H1 (cell line): ENCODE data around the gene XIRP1. TPM values are rescaled to one million over a fixed set of nuclear protein-coding genes. Genes with fewer than 3 reads are reported as not detected.

Experiments
- CTCF ChIA-PET: fragments of 300-600 bp; sonication (Branson Sonifier 250); formaldehyde crosslinking; loops from one replicate; lab custom pipeline; 2021; ENCODE audit not compliant: partially characterized antibody; lab: Charles Lee
- POLR2A ChIA-PET: fragments of 300-600 bp; sonication (Branson Sonifier 250); formaldehyde crosslinking; loops from one replicate; lab custom pipeline; 2021; ENCODE audit warnings: inconsistent platforms; ENCODE audit not compliant: partially characterized antibody; lab: Charles Lee
- DNase-seq, 2 experiments: peaks; one replicate each; pipeline versions ENCODE4 v3.0.0 to v3.0.0-alpha.2; 2010 to 2022; ENCODE audit warnings: low spot score in 2 of 2, low read depth in 1 of 2, mixed read lengths in 1 of 2
- FAIRE-seq: peaks from 2 replicates; lab custom pipeline; 2011; peaks lifted over from hg19 to GRCh38; lab: Jason Lieb, UNC
- H2AFZ ChIP-seq: 2 replicates; pipeline ENCODE4 v1.8.1; 2012; ENCODE audit warnings: low read length, inconsistent platforms
- H2AK5ac ChIP-seq: 2 replicates; pipeline ENCODE4 v1.6.1; 2013; ENCODE audit warnings: low read depth, low read length
- H2BK120ac ChIP-seq: replicated peaks from 2 replicates; pipeline ENCODE3; 2013; ENCODE audit warnings: low read depth, low read length, inconsistent platforms
- H2BK12ac ChIP-seq: 2 replicates; pipeline ENCODE4 v1.6.1; 2013; ENCODE audit warnings: low read depth, low read length
- H2BK15ac ChIP-seq: 2 replicates; pipeline ENCODE4 v1.6.1; 2013; ENCODE audit warnings: low read length
- H2BK20ac ChIP-seq: 2 replicates; pipeline ENCODE4 v1.6.1; 2013; ENCODE audit warnings: low read length
- H2BK5ac ChIP-seq: 2 replicates; pipeline ENCODE4 v1.6.1; 2013; ENCODE audit warnings: low read depth, low read length
- H3K14ac ChIP-seq: 2 replicates; pipeline ENCODE4 v1.6.1; 2013; ENCODE audit warnings: inconsistent platforms; ENCODE audit not compliant: insufficient read length
- H3K18ac ChIP-seq: 2 replicates; pipeline ENCODE4 v1.6.1; 2013; ENCODE audit warnings: low read length; ENCODE audit errors: extremely low read depth
- H3K23ac ChIP-seq: 2 replicates; pipeline ENCODE4 v1.6.1; 2013; ENCODE audit warnings: inconsistent platforms; ENCODE audit not compliant: insufficient read length
- H3K23me2 ChIP-seq: 2 replicates; pipeline ENCODE4 v1.6.1; 2013; ENCODE audit warnings: low read depth, low read length
- H3K27ac ChIP-seq: 2 replicates; pipeline ENCODE4 v1.6.1; 2011; ENCODE audit warnings: low read depth, low read length, inconsistent platforms
- H3K27me3 ChIP-seq, 4 experiments: replicated peaks in 1 of 4; 1 replicate in 1 of 4; 2 replicates in 3 of 4; pipeline versions ENCODE4 v1.6.1 to v1.8.1; 2011 to 2013; ENCODE audit warnings: low read length in 3 of 4, mild to moderate bottlenecking in 3 of 4, inconsistent platforms in 2 of 4, mixed read lengths in 2 of 4, moderate library complexity in 1 of 4; ENCODE audit not compliant: control insufficient read depth in 3 of 4, insufficient read depth in 3 of 4; ENCODE audit errors: extremely low read depth in 1 of 4
- H3K36me3 ChIP-seq, 4 experiments: 2 replicates each; pipeline versions ENCODE4 v1.6.1 to v1.8.1; 2011 to 2013; ENCODE audit warnings: mild to moderate bottlenecking in 4 of 4, low read length in 3 of 4, moderate library complexity in 2 of 4, control low read depth in 1 of 4, inconsistent platforms in 1 of 4; ENCODE audit not compliant: insufficient read depth in 4 of 4, control insufficient read depth in 2 of 4
- H3K4ac ChIP-seq: replicated peaks from 2 replicates; pipeline ENCODE3; 2013; ENCODE audit warnings: low read length, low read depth, mixed read lengths, inconsistent platforms; ENCODE audit not compliant: insufficient read length
- H3K4me1 ChIP-seq, 4 experiments: replicated peaks in 1 of 4; 1 replicate in 1 of 4; 2 replicates in 3 of 4; pipeline versions ENCODE4 v1.6.1 to v1.8.1; 2011 to 2013; ENCODE audit warnings: low read length in 3 of 4, inconsistent platforms in 2 of 4, mixed read lengths in 1 of 4; ENCODE audit not compliant: insufficient read depth in 4 of 4, control insufficient read depth in 3 of 4
- H3K4me2 ChIP-seq, 2 experiments: 2 replicates each; pipeline versions ENCODE4 v1.6.1 to v1.8.1; 2011 to 2013; ENCODE audit warnings: low read depth in 2 of 2, low read length in 2 of 2, control low read depth in 1 of 2, inconsistent platforms in 1 of 2, mild to moderate bottlenecking in 1 of 2; ENCODE audit not compliant: insufficient read depth in 1 of 2
- H3K4me3 ChIP-seq, 4 experiments: fragments of 200-600, 300-600 bp in 1 of 4; sonication (generic), shearing (Covaris generic), sonication (Bioruptor Twin) in 1 of 4; 2 replicates each; pipeline versions ENCODE4 v1.5.1 to v1.8.1; 2011 to 2016; ENCODE audit warnings: low read length in 4 of 4, low read depth in 3 of 4, control low read depth in 2 of 4, inconsistent platforms in 2 of 4, mild to moderate bottlenecking in 2 of 4, mixed read lengths in 1 of 4, moderate library complexity in 1 of 4; ENCODE audit not compliant: insufficient read depth in 2 of 4; ENCODE audit errors: extremely low read depth in 1 of 4
- H3K56ac ChIP-seq: replicated peaks from 2 replicates; pipeline ENCODE3; 2013; ENCODE audit warnings: low read depth, mild to moderate bottlenecking, mixed read lengths, low read length, inconsistent platforms; ENCODE audit not compliant: insufficient read length
- H3K79me1 ChIP-seq: 2 replicates; pipeline ENCODE4 v1.6.1; 2013; ENCODE audit warnings: low read depth, low read length, control low read depth
- H3K79me2 ChIP-seq, 2 experiments: 2 replicates each; pipeline versions ENCODE4 v1.6.1 to v1.8.1; 2012 to 2013; ENCODE audit warnings: low read length in 2 of 2, mild to moderate bottlenecking in 2 of 2, inconsistent platforms in 1 of 2; ENCODE audit not compliant: insufficient read depth in 2 of 2, control insufficient read depth in 1 of 2
- H3K9ac ChIP-seq, 4 experiments: replicated peaks in 1 of 4; 1 replicate in 1 of 4; 2 replicates in 3 of 4; pipeline versions ENCODE4 v1.6.1 to v1.8.1; 2011 to 2013; ENCODE audit warnings: low read depth in 3 of 4, low read length in 3 of 4, control low read depth in 2 of 4, mild to moderate bottlenecking in 2 of 4, moderate library complexity in 2 of 4, inconsistent platforms in 1 of 4; ENCODE audit errors: extremely low read depth in 1 of 4
- H3K9me3 ChIP-seq, 2 experiments: 2 replicates each; pipeline versions ENCODE4 v1.6.1 to v1.8.1; 2012 to 2013; ENCODE audit warnings: mild to moderate bottlenecking in 2 of 2, moderate library complexity in 2 of 2, control low read depth in 1 of 2, inconsistent platforms in 1 of 2, low read depth in 1 of 2, low read length in 1 of 2, mixed read lengths in 1 of 2; ENCODE audit not compliant: insufficient read depth in 2 of 2
- H4K20me1 ChIP-seq, 2 experiments: replicated peaks in 1 of 2; 2 replicates each; pipeline versions ENCODE3 to v1.8.1; 2011 to 2013; ENCODE audit warnings: inconsistent platforms in 2 of 2, low read length in 2 of 2, mild to moderate bottlenecking in 1 of 2; ENCODE audit not compliant: insufficient read depth in 2 of 2, control insufficient read depth in 1 of 2
- H4K5ac ChIP-seq: 2 replicates; pipeline ENCODE4 v1.6.1; 2013; ENCODE audit warnings: low read length, low read depth, mixed read lengths, inconsistent platforms; ENCODE audit not compliant: insufficient read length
- H4K8ac ChIP-seq: 2 replicates; pipeline ENCODE4 v1.8.0; 2013; ENCODE audit warnings: mild to moderate bottlenecking, moderate library complexity, low read length, inconsistent platforms; ENCODE audit not compliant: insufficient read depth; ENCODE audit errors: extremely low read depth
- H4K91ac ChIP-seq: replicated peaks from 2 replicates; pipeline ENCODE3; 2013; ENCODE audit warnings: low read length, mixed read lengths, inconsistent platforms; ENCODE audit not compliant: insufficient read length
- BCL11A ChIP-seq, 2 experiments: IDR thresholded peaks; one replicate each; pipeline ENCODE4 v1.6.1; 2011; ENCODE audit warnings: low read depth in 2 of 2, low read length in 2 of 2, mild to moderate bottlenecking in 2 of 2
- CBX8 ChIP-seq: fragments of 300-800, 300-1000 bp; sonication (generic); IDR thresholded peaks from 2 replicates; pipeline ENCODE4 v1.7.1; 2016; ENCODE audit warnings: low read depth, low read length, borderline replicate concordance
- CEBPB ChIP-seq: IDR thresholded peaks from 2 replicates; pipeline ENCODE4 v1.6.1; 2012; ENCODE audit warnings: low read depth, low read length
- CHD2 ChIP-seq: IDR thresholded peaks from 2 replicates; pipeline ENCODE4 v1.6.1; 2012; ENCODE audit warnings: low read length, improper control_type of control experiment
- CTBP2 ChIP-seq: IDR thresholded peaks from 2 replicates; pipeline ENCODE4 v1.7.0; 2011; ENCODE audit warnings: borderline replicate concordance, mild to moderate bottlenecking, moderate library complexity, mixed read lengths, low read length; ENCODE audit not compliant: insufficient read depth, insufficient read length
- EGR1 ChIP-seq: IDR thresholded peaks from 2 replicates; pipeline ENCODE4 v1.6.1; 2011; ENCODE audit warnings: low read depth, low read length, borderline replicate concordance
- EZH2 ChIP-seq: fragments of 200-600 bp; sonication (generic); IDR thresholded peaks from 2 replicates; pipeline ENCODE4 v1.7.1; 2012; ENCODE audit warnings: low read depth, mild to moderate bottlenecking, moderate library complexity, low read length, inconsistent platforms; ENCODE audit not compliant: severe bottlenecking
- SAP30 ChIP-seq: fragments of 300-600 bp; sonication (generic); IDR thresholded peaks from 2 replicates; pipeline ENCODE4 v1.7.1; 2012; ENCODE audit warnings: low read length, moderate library complexity, mild to moderate bottlenecking, inconsistent platforms; ENCODE audit not compliant: insufficient read depth, insufficient replicate concordance
- SRF ChIP-seq: IDR thresholded peaks from 2 replicates; pipeline ENCODE4 v1.6.1; 2011; ENCODE audit warnings: mild to moderate bottlenecking, low read depth, low read length, moderate library complexity
- SUZ12 ChIP-seq: fragments of 200-600 bp; sonication (generic); IDR thresholded peaks from 2 replicates; pipeline ENCODE4 v1.6.1; 2012; ENCODE audit warnings: mild to moderate bottlenecking, inconsistent platforms, low read length, moderate library complexity, mixed read lengths
- WGBS, 2 experiments: shearing (Covaris generic) in 1 of 2; methylation state at CpG; one replicate each; pipeline versions ENCODE4 v1.1.6 to v1.1.7; 2013 to 2015; ENCODE audit warnings: low lambda C conversion rate in 2 of 2, mixed read lengths in 2 of 2, inconsistent platforms in 1 of 2, low coverage in 1 of 2, missing lambda C conversion rate in 1 of 2; ENCODE audit not compliant: insufficient replicate concordance in 2 of 2, insufficient coverage in 1 of 2, insufficient read length in 1 of 2; ENCODE audit errors: extremely low coverage in 1 of 2, missing lambda C conversion rate in 1 of 2; 5-methylcytosine and 5-hydroxymethylcytosine counted together
- polyA plus RNA-seq, 7 experiments: library from polyadenylated mRNA; depleted of rRNA in 3 of 7; stranded (reverse) in 5 of 7; unstranded in 2 of 7; fragments of >200 nt in 5 of 7; fragments of 200-250 nt in 2 of 7; gene quantifications; 1 replicate in 5 of 7; 2 replicates in 1 of 7; 4 replicates in 1 of 7; pipeline versions ENCODE4 v1.2.1 to v1.2.3, GENCODE V29; 2011 to 2013; ENCODE audit warnings: missing spikeins in 2 of 7, mixed read lengths in 2 of 7
- total RNA-seq: library from RNA; stranded (reverse); fragmentation: NEBNext Ultra II Directional; extraction: Animal tissue kit (Norgen Biotek cat#: 25700); gene quantifications from 2 replicates; pipeline ENCODE4 v1.2.1, GENCODE V29; 2021
- TF ChIP-seq, protein P1 (sequence below): IDR thresholded peaks from 2 replicates; pipeline ENCODE4 v1.6.1; 2011; ENCODE audit warnings: low read length, improper control_type of control experiment

XIRP1 gene
- total and polyA plus RNA-seq, 2 of the 8 experiments (the other 6 are each of a cell fraction or from before 2014, with no cell fraction given): not detected

- Histone ChIP-seq H2AK5ac (no peak overlapping the region), H4K91ac (no peak overlapping the region), H3K23ac (no peak overlapping the region), H3K4me1 (peaks cover 0 to 5% (median 4%) of the 10 kb centered on the region in 4 experiments; a peak in 4 of 7 replicates), H3K4me2 (no peak overlapping the region), H3K36me3 (no peaks in the 10 kb centered on the region), H3K23me2 (no peaks in the 10 kb centered on the region), H2BK20ac (no peak overlapping the region), H2BK15ac (no peak overlapping the region), H3K79me1 (no peaks in the 10 kb centered on the region), H3K18ac (no peak overlapping the region), H2AFZ (no peak overlapping the region), H4K5ac (no peak overlapping the region), H2BK5ac (no peak overlapping the region), H3K56ac (no peak overlapping the region), H3K14ac (no peak overlapping the region), H4K20me1 (no peaks in the 10 kb centered on the region), H3K9me3 (no peaks in the 10 kb centered on the region), H3K9ac (no peak overlapping the region), H3K27ac (no peak overlapping the region), H3K4me3 (no peak overlapping the region), H3K79me2 (no peaks in the 10 kb centered on the region), H3K4ac (no peak overlapping the region), H4K8ac (no peak overlapping the region), H3K27me3 (no peaks in the 10 kb centered on the region; a peak in 1 of 7 replicates), H2BK120ac (no peak overlapping the region), H2BK12ac (no peak overlapping the region)
- WGBS, 2 experiments: 97% methylated on average over 2 of the region's 2 CpGs; no CpG with 5 or more reads in 1 of the 2 experiments
- CTCF ChIA-PET: interaction anchor here (0.7 to 15.2 kb wide), 9 partner anchors 8 to 198 kb away, joined by 3 to 198 read pairs (median 5); no protein-coding TSS in a partner anchor
- FAIRE-seq: no peak
- DNase-seq: no peak
- POLR2A ChIA-PET: interaction anchor here (0.6 to 2.0 kb wide), 2 partner anchors 20 to 191 kb away, joined by 3 to 7 read pairs; no protein-coding TSS in a partner anchor
- no peak for TF ChIP-seq SRF
- no peak for TF ChIP-seq CTBP2
- no peak for TF ChIP-seq SUZ12
- no peak for TF ChIP-seq SAP30
- TF ChIP-seq, protein P1, sequence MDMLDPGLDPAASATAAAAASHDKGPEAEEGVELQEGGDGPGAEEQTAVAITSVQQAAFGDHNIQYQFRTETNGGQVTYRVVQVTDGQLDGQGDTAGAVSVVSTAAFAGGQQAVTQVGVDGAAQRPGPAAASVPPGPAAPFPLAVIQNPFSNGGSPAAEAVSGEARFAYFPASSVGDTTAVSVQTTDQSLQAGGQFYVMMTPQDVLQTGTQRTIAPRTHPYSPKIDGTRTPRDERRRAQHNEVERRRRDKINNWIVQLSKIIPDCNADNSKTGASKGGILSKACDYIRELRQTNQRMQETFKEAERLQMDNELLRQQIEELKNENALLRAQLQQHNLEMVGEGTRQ: no peak
- no peak for TF ChIP-seq EGR1
- TF ChIP-seq EZH2: no peak
- no peak for TF ChIP-seq CBX8
- TF ChIP-seq BCL11A (IDR thresholded peaks at IDR 0.05; ENCODE audit: low read depth in 2 of 2, low read length in 2 of 2): no peak
- no peak for TF ChIP-seq CHD2
- no peak for TF ChIP-seq CEBPB
Observed at GRCh38 chr3:39216176-39216790, 23.9 kb upstream of the XIRP1 start.
